ENCODE measurements around the gene GEMIN7.

The GEMIN7 gene

DNA sequence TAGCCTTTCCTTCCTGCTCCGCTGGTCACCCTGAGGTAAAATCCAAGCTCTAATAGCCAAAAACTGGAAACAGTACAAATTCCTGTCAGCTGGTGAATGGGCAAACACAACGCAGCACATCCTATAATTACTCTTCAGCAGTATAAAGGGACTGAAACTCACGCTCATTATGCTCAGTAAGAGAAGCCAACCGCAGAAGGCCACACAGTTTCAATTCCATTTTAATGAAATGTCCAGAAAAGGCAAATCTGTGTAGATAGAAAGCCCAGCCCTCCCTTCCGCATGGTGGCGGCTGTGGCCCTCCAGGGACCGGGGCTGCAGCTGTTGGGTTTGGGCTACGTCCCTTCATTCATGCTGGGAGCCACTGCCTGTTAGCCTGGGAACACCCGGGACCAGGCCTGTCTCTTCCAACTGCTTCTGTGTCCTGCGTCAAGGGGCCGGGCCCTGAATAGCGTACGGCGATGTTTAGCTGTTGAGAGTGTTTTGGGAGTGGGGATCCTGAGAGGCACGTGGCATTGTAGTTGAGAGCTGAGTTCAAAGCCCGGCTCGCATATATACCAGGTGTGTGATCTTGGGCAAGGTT, 58.2 kb downstream of the GEMIN7 start:
- no peak for DNase-seq (ENCODE audit: low read depth)
- H3K4me3 ChIP-seq (ENCODE audit: low read depth, low read length): no peak overlapping the region
- TF ChIP-seq, protein P1, sequence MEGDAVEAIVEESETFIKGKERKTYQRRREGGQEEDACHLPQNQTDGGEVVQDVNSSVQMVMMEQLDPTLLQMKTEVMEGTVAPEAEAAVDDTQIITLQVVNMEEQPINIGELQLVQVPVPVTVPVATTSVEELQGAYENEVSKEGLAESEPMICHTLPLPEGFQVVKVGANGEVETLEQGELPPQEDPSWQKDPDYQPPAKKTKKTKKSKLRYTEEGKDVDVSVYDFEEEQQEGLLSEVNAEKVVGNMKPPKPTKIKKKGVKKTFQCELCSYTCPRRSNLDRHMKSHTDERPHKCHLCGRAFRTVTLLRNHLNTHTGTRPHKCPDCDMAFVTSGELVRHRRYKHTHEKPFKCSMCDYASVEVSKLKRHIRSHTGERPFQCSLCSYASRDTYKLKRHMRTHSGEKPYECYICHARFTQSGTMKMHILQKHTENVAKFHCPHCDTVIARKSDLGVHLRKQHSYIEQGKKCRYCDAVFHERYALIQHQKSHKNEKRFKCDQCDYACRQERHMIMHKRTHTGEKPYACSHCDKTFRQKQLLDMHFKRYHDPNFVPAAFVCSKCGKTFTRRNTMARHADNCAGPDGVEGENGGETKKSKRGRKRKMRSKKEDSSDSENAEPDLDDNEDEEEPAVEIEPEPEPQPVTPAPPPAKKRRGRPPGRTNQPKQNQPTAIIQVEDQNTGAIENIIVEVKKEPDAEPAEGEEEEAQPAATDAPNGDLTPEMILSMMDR (IDR thresholded peaks at IDR 0.05; ENCODE audit: control insufficient read depth, extremely low read depth, insufficient read depth): no peak

DNA sequence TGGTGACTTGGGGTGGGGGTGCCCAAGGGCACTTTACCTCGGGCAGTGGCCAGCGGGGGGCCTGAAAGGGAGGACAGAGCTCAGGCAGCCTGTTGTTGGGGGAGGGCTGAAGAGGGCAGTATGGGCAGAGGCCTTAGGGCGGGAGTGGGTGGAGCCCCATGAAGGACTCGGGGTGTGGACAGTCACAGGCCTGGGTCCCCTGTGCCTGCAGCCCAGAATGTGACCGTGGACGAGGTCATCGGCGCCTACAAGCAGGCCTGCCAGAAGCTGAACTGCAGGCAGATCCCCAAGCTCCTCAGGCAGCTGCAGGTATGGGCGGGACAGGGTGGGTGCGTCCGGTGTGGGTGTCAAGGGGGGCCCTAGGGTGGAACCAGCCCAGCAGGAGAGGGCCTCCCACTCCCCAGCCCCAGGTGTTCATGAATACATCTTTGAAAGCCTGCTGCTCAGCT, 59.3 kb downstream of the GEMIN7 start:
- no peak for DNase-seq (ENCODE audit: low read depth)
- TF ChIP-seq, protein P1 (IDR thresholded peaks at IDR 0.05; ENCODE audit: control insufficient read depth, extremely low read depth, insufficient read depth): no peak
- no peak overlapping the region for H3K4me3 ChIP-seq (ENCODE audit: low read depth, low read length)

DNA sequence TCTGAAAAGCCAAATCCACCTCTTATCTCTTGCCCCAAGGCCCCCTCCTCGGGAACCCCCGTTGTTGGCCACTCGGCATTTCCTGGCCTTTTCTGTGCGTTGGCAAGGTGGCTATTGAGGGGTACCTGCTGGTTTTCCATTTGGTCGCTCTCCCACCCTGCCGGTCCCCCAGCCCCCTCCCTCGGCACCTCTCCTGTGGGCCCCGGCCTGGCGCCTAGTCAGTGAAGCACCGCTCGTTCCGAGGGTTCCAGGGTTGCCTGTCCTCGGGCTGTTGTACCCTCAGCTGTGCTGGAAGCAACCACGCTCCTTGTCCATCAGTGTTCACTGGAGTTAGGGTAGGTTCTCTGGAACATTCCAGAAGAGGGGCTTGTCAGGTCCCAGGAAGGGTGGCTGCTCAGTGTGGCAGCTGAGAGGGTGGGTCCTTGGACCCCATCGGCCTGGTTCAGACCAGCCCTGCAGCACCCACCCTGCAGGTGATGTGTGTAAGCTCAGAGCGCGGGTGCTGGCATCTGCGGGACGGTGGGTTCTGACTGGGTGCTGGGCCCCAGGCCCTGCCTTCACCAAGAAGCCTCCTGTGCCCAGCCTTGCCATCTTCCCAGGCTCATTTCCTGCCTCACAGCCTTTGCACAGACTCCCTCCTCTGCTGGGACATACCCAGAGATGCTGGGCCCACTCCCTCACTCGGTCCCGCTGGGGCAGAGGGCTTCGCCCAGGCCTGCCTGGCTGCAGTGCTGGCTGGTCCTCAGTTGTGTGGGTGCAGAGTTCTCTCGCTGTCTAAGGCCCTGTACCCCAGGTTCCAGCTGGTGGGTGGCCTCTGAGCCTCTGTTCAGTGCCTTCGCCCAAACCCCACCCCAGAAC, 60.5 kb downstream of the GEMIN7 start:
- DNase-seq (ENCODE audit: low read depth): no peak
- TF ChIP-seq, protein P1 (IDR thresholded peaks at IDR 0.05; ENCODE audit: control insufficient read depth, extremely low read depth, insufficient read depth): no peak
- H3K4me3 ChIP-seq (ENCODE audit: low read depth, low read length): no peak overlapping the region

DNA sequence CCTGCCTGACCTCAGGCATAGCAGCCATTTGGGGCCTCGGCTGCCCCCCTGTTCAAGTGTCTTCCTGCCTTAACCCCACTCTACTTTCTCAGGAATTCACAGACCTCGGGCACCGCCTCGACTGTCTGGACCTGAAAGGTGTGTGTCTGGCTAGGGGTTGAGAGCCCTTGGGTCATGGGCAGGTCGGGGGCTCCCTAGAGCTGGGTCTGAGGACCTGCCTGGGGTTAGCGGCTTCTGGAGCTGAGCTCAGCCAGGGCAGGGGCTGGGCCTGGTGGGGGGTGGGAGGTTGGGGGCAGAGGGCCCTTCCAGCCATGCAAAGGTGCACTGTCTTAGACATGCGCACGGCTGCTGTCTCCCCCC, 61.1 kb downstream of the GEMIN7 start:
- DNase-seq (ENCODE audit: low read depth): no peak
- TF ChIP-seq, protein P1 (IDR thresholded peaks at IDR 0.05; ENCODE audit: control insufficient read depth, extremely low read depth, insufficient read depth): no peak
- H3K4me3 ChIP-seq (ENCODE audit: low read depth, low read length): no peak overlapping the region

DNA sequence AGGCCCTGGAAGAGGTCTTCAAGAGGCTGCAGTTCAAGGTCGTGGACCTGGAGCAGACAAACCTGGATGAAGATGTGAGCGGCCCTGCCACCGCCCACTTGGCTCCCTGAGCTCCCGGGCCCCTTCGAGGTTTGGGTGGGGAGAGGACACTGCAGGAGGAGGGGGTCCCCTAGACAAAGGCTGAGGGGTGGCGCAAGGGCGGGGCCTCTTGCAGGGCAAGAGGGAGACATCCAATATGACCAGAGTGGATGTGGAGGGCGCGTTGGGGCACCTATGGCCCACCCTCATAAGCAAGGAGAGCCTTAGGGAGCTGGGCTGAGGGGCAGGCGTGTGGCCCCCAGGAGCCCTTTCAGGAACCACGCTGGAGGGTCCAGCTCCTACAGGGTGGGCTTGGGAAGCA, 61.5 kb downstream of the GEMIN7 start:
- DNase-seq (ENCODE audit: low read depth): no peak
- no peak overlapping the region for H3K4me3 ChIP-seq (ENCODE audit: low read depth, low read length)
- TF ChIP-seq, protein P1 (IDR thresholded peaks at IDR 0.05; ENCODE audit: control insufficient read depth, extremely low read depth, insufficient read depth): no peak
